HG03135 (cell line): ENCODE measurements around the gene DPH1.

ENCODE experiments used
- ATAC-seq: cut with Tn5 transposase; IDR thresholded peaks from one replicate; pipeline ENCODE4 v1.9.1; 2021; ENCODE audit warnings: mild to moderate bottlenecking, moderate library complexity; ENCODE audit not compliant: unreplicated experiment

Gene DPH1

DNA sequence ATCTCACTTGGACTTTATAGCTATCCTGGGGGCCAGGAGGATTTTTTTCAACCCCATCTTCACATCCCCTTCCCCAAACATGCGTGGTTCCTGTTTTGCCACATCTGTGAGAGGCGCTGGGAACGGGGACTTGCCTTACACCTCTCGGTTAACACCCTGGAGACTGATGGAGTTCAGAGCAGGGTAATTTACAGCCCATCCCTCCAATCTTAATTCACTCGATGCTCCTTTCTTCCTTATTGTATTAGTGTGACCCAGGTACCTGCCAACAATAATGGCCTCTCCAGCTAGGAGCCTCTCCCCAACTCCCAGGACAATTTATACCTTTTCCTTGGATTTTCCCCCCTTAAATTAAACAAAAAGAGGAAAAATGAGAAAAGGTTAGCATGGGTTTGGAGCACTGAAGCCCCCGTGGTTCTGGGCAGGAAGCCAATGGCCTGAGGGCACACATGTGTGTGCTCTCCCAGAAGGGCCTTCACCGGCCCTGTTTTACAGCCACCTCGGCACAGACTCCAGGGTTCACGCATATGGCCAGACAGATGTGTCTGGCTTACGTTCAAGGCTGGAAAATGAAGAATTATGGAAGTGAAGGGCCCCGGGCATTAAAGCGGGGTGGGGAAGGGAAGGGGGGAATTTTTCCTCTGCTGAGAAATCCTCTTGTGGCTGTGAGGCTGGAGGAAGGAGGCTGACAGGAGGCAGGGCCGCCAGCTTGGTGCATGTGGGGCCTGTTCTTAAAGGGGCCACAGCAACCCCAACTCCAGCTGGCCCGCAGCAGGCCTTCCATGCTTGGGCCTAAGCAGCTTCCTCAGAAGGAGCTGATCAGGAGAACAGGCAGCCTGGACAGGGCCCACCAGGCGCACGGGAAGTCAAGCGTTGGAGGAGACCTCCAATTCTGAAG is 46.4 kb downstream of the DPH1 start:
- no peak for ATAC-seq

DNA sequence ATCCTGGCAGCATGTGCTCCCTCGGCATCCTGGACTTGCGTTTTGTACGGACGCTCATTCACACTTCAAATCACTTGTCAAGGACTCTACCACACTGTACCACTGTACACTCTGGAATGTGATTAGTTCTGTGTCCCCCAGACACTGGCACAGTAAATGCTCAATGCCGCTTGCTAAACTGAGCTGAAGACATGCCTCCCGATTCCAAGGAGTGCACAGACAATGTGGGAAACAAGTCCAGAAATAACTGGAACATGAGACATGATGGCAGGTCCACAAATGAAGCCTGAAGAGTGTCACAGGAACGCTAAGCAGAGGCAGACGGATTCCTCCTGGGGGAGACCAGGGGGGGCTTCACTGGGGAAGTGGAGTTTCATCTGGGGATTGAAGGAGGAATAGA is 47.1 kb downstream of the DPH1 start:
- ATAC-seq = no peak

DNA sequence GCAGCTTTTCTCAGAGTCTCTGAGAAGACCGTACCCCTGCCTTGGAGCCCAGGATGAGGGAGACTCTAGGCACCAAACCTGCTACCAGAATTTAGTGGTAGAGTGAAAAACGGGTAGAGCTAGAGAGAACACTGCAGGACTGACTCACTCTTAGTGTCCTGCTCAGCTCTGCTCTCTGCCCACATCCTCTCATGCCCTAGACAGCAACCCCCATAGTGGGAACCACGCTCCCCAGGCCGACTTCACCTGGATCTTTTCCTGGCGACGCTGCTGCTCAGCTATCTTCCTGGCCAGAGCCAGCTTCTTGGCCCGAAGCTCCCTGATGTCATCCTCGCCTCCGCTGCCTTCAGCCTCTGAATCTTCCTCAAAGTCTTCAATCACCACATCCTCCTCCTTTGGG is 51.6 kb downstream of the DPH1 start:
- ATAC-seq = no peak

DNA sequence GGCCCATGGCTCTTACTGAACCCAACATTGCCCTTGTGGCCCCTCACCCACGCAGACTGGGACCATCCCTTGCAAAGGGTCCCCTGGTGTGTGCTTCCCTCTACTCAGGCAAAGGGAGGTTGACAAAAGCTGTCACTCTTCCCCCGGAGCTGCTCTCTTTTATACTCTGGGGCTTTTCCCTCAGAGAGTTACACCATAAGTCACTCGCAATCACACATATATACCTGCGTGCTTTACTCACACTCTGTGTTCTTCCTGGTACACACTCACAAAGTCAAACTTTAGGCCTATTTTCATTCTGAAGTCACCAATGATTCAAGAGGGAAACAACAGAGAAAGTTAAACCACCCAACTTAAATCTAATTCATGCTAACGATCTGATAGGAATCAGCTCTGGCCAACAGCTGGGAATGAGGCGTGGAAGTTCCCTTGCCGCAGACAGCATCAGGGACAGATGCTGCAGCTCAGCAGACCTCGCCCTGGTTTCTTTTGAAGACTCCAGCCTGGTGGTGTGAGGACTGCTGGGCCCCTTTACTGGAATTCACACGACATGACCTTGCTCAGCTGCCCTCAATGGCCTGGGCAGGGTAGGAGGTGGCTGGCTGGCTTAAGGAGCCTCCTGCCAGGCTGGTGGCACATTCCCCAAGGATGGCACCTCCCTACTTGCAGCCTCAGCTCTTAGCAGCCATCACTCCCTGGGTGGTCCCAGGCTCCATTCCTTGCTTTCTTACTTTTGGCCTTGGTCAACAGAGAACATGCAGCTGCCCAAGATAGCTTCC is 52.2 kb downstream of the DPH1 start:
- no peak for ATAC-seq

DNA sequence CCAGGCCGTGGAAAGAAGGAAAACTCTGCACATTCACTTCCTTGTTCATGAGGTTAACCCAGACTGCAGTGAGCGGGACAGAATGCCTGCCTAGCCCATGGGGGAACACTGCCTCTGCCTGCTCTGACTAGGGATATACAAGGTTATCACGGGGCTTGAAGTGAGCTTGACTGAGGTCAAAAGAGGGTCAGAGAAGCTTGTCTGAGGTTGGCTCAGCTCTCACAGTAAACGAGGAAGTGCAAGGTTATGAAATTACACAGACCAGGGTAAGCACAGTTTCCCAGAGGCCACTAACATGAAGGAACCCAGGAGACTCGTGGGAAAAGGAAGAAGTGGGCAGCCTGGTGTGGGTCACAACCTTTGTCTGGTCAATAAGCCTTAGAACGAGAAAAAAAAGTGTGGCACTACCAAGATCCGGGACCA is 53.7 kb downstream of the DPH1 start:
- ATAC-seq = no peak

DNA sequence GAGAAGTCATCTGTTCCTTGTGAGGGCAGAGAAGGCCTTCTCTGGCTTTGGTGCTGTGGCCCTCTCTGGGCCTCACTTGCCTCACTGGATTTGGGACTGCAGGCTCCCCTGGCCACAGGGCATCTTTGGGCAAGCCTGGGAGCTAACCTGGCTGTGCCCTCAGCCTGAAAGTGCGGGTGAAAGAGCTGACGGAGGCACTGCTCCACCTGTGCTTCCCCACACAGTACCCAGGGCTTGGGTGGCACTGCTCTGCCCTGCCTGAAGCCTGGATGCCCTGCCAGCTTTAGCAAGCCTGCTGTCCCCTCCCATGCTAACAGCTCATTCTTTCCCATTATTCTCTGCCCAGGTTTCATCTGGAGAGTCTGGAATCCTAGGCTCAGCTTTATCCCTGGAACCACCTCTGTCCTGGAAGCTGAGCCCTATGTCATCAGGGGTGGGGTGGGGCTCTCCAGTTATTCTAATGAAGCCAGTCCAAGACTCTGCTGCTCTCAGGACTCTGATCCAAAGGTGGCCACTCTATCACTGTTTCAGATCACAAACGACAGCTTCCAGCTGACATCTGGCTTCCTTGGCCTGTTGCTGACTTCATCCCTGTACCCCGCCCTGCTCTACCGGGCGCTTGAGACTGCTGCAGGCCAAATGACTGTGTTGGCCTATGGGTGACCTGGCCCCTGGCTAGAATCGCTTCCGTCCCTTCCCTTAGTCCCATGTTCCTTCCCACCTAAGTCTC is 54.2 kb downstream of the DPH1 start:
- no peak for ATAC-seq

DNA sequence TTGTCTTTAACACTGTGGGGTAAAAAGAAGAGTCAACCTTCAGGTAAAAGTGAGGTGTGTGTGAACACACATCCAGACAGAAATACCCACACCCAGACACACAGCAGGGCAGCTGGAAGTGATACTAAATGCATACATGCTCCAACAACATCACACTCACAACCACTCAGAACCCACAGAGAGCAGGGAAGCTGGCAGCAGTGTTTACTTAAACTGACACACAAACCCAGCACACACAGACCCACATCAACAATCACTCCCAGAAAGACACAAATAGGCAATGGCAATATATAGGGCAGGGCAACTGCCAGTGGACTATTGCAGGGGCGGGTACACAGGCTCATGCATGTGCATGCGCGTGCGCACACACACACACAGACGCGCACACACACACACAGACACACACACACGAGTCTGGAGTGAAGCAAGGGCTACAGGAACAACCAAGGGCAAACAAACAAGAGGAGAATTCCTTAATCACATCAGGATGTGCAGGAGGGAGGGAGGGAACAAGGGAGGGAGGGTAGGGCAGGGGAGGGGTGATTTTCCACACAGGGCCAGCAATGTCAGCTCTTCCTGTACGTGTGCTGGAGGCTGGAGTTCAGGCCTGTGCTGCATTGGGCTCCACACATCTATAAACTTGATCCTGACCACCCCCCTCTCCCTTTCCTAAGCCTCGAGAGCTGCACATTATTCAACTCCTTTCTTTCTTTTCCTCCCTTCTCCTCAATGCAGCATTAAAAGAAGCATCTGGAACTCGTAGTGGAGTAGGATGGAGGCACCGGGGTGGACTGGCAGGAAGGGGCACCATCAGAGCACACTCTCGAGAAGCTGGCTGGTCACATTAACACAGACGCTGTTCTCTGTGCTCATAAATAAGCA is 55.1 kb downstream of the DPH1 start:
- no peak for ATAC-seq

DNA sequence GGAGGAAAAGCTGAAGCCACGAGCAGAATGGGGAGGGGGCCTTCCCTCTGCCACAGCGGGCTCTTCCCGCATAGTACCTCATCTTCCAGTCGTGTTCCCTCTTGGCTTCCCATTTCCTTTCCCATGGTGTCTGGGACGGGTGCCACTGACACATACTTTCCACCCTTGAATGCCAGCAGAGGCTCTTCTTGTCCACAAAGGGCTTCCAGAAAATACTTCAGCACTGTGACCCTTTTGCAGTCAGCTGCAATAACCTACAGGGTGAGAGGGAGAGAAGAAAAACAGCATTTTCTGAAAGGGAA is 55.6 kb downstream of the DPH1 start:
- ATAC-seq = no peak

DNA sequence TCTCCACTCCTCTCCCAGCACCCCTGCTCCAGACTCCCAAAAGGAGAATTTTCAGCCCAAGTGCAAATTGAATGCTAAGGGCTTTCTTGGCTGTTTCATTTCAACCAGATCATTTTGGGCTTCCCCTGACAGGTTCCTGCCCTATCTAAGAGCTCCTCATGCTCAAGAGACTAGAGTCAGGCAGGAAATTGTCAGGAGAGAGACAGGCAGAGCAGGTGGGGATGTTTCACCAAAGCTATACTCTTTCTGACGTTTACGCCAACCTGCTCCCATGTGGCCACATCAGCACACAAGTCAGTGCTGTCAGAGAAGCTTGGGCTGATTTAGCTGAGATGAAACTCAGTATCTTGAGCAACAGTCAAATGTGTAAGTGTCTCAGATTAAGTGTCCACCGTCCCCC is 56.4 kb downstream of the DPH1 start:
- ATAC-seq = no peak

DNA sequence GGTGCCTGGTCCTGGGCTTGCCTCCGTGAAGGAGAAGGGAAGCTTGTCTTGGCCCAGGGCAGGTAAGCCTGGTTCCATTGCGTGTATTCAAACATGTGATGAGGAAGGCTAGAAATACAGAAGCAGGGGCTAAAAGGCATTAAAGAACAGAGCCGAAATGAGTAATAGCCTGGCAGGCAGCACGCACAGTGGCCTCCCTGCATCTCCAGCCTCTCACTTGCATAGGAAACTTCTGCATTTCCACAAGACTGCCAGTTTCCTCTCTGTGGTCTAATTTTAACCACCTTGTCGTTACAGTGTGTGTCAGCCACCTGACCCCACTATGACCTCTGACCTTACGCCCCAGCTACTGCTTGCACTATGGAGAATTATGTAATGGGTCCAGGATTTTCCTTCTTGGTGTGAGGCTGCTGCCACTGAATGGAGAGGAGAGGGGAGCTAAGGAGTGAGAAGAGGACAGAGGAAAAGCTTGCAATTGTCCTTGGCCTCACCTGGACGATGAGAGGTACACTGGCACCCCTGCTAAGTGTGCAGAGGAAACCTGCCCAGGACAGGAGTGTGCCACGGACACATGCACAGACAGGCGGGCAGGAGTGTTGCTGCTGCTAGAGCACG is 57.8 kb downstream of the DPH1 start:
- ATAC-seq = peak; percentile 41

DNA sequence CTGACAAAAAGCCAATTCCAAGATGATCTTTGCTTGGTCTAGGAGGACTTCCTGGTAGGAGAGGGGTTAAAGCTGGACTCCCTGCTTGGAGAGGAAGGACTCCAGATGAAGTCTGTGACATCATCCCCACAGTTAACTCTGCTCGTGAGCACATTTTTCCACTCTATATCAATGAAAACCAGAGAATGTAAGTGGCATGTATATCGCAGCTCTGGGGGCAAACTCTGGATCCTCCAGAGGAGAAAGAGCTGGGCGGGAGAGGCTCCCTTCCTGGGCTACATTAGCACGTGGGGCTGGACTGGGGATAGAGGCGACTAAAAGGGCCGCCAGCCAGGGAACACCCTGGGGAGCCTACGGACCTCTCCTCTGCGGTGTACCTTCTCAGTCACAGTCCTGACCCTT is 59.1 kb downstream of the DPH1 start:
- ATAC-seq = peak; percentile 33

DNA sequence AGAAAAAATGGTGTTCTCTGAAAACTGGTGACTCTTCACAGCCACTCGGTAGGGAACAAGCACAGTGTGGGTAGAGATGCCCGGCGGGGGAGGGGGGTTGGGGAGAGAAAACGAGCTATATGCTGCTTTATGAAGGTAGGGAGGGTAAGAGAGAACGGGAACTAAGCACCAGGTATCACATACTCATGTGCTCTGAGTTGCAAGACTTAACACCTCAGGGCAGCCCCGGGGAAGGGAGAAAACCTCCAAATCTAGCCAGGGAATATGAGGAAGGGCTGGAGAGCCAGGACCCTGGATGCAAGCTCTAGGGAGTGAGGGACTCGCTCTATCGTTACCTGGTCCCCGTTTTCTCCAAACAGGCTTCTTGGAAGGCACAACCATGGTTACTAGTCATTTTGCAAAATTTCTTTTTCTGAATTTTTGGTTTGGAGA is 60.3 kb downstream of the DPH1 start:
- ATAC-seq = no peak

DNA sequence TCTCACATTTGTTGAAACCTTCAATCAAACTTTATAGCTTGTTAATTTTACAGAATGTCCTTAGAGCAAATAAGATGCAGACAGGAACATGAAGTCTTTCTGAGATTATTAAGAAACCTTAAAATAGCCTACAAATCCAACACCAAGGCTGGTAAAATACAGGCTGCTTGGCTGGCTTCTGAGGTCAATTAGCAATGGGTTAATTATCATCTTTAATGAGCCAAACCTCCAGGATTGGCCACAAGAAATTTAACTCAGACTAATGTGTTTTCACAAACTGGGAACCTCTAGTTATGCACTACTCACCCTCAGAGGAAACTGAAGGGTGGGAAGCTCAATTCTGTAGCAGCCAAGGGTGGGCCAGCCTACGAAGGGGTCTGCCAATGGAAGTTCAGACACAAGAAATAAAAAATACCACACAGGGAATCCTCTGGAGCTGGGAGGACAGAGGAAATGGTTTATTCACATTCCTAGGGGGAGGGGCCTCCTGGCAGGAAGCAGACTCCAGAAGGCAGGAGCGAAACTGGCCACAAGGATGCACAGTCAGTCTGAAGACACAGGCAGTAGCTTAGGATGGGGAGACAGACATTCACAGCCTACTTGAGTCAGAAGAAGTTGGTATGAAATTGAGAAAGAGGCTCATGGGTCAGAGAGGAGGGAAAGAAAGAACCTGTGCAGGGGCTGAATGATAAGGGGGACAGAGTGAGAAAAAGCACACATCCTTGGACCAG is 61.0 kb downstream of the DPH1 start:
- no peak for ATAC-seq

DNA sequence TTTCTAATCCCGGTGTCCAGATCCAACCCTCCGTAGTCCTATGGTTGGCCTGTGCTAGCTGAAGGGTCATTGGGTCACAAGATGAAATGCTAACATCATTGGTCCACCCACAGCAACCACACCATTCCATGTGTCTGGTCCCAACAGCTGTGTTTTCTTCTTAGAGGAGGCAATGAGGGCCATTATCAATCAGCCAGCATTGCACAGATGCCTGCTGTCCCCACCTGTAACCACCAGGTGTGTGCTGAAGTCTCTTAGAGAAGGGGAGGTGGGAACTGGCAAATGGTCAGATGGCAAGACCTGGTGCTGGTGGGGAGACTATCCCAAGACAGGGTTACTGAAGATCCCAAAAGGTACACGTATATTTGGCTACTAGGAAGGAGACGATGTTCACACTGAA is 62.3 kb downstream of the DPH1 start:
- ATAC-seq = no peak

DNA sequence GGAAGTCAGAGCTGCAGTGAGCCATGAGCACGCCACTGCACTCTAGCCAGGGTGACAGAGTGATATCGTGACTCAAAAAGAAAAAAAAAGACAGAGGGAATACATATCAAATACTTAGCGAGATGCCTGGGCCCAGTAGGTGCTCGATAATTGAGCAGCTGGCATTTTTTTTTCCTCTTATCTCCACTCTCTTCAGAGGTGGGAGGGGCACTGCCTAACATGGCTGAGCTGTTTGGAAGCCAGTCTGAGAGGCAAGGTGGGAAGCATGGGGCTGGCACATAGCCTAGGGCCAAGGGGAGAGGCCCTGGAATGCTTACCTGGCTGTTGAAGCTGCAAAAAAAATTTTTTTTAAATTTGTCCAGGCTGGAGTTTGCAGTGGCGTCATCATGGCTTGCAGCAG is 63.4 kb downstream of the DPH1 start:
- no peak for ATAC-seq
